ENCODE results near the gene EIPR1. TPM values are rescaled to one million over a fixed set of nuclear protein-coding genes. Genes with fewer than 3 reads are reported as not detected.

EIPR1 gene
- total and polyA plus RNA-seq, 2 of the 13 experiments (the other 11 are each of a cell fraction or from before 2014, with no cell fraction given): 70.0 to 96.3 TPM

DNA sequence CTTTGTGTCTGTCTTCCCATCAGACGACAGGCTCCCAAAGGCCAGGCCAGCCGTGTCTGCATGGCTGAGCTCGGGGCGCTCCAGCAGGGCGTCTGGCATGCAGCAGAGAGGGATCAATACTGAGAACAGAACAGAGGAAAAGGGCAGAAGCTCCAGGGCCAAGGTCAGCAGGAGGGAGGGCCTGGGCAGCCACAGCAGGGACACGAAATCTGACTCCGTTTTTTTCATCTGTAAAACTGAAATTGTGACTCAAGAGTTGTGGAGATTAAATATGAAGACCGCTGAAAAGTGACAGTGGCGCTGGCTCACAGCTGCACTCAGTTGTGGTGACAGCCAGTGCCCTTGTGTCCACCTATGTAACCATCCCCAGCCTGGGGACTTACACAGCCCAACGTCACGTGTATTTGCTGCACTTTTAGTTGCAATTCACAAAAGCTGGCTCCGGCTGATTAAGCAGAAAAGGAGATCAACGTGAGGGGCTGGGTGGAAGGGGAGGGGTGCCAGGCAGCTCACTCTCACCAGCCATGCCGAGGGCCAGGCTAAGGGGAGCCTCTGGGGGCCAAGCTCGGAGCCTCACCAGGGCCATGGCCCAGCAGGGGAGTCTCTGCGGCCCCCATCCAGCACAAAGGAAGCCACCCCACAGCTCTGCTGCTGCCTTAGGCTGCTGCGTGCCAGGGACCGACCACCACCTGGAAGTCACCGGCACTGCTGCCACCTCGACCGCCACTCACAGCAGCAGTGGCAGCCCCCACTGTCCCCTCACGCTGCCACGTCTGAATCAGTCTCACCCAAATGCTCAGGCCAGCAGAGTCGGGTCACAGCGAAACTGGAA, 74.7 kb downstream of the EIPR1 start (continued):
- TF ChIP-seq, protein P1, sequence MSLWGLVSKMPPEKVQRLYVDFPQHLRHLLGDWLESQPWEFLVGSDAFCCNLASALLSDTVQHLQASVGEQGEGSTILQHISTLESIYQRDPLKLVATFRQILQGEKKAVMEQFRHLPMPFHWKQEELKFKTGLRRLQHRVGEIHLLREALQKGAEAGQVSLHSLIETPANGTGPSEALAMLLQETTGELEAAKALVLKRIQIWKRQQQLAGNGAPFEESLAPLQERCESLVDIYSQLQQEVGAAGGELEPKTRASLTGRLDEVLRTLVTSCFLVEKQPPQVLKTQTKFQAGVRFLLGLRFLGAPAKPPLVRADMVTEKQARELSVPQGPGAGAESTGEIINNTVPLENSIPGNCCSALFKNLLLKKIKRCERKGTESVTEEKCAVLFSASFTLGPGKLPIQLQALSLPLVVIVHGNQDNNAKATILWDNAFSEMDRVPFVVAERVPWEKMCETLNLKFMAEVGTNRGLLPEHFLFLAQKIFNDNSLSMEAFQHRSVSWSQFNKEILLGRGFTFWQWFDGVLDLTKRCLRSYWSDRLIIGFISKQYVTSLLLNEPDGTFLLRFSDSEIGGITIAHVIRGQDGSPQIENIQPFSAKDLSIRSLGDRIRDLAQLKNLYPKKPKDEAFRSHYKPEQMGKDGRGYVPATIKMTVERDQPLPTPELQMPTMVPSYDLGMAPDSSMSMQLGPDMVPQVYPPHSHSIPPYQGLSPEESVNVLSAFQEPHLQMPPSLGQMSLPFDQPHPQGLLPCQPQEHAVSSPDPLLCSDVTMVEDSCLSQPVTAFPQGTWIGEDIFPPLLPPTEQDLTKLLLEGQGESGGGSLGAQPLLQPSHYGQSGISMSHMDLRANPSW (CRISPR knock-in tag; IDR thresholded peaks at IDR 0.05; ENCODE audit: borderline replicate concordance): 0 out of 2 replicates have a peak, but pooled peaks have one; percentile 42
- TF ChIP-seq ZNF619 (CRISPR knock-in tag; IDR thresholded peaks at IDR 0.05) (no peak), TBL1XR1 (IDR thresholded peaks at IDR 0.05; ENCODE audit: borderline replicate concordance, low read length, partially characterized antibody) (peak; percentile 86), GTF3A (CRISPR knock-in tag; conservative IDR thresholded peaks at IDR 0.05) (peak; percentile 75; the same call in 1 of the 2 replicates), DNMT1 (CRISPR knock-in tag; IDR thresholded peaks at IDR 0.05) (no peak), ZNF17 (CRISPR knock-in tag; IDR thresholded peaks at IDR 0.05) (no peak), SNRNP70 (IDR thresholded peaks at IDR 0.05; ENCODE audit: low read depth, low read length) (no peak), KDM2A (CRISPR knock-in tag; IDR thresholded peaks at IDR 0.05; ENCODE audit: borderline replicate concordance, low read depth) (no peak), ZNF552 (CRISPR knock-in tag; IDR thresholded peaks at IDR 0.05; ENCODE audit: borderline replicate concordance) (0 out of 2 replicates have a peak, but pooled peaks have one; percentile 52), CEBPB (IDR thresholded peaks at IDR 0.05; ENCODE audit: borderline replicate concordance, low read depth, low read length) (no peak), CHD4 (IDR thresholded peaks at IDR 0.05; ENCODE audit: borderline replicate concordance, low read length) (no peak), IKZF4 (CRISPR knock-in tag; IDR thresholded peaks at IDR 0.05; ENCODE audit: borderline replicate concordance, low read depth, not compliant biosample characterization) (no peak), EHMT2 (IDR thresholded peaks at IDR 0.05; ENCODE audit: borderline replicate concordance, low read depth, low read length) (no peak)
- TF ChIP-seq, protein P2, sequence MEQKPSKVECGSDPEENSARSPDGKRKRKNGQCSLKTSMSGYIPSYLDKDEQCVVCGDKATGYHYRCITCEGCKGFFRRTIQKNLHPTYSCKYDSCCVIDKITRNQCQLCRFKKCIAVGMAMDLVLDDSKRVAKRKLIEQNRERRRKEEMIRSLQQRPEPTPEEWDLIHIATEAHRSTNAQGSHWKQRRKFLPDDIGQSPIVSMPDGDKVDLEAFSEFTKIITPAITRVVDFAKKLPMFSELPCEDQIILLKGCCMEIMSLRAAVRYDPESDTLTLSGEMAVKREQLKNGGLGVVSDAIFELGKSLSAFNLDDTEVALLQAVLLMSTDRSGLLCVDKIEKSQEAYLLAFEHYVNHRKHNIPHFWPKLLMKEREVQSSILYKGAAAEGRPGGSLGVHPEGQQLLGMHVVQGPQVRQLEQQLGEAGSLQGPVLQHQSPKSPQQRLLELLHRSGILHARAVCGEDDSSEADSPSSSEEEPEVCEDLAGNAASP (CRISPR knock-in tag; IDR thresholded peaks at IDR 0.05; ENCODE audit: borderline replicate concordance): no peak
- TF ChIP-seq, protein P3, sequence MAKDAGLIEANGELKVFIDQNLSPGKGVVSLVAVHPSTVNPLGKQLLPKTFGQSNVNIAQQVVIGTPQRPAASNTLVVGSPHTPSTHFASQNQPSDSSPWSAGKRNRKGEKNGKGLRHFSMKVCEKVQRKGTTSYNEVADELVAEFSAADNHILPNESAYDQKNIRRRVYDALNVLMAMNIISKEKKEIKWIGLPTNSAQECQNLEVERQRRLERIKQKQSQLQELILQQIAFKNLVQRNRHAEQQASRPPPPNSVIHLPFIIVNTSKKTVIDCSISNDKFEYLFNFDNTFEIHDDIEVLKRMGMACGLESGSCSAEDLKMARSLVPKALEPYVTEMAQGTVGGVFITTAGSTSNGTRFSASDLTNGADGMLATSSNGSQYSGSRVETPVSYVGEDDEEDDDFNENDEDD (CRISPR knock-in tag; IDR thresholded peaks at IDR 0.05; ENCODE audit: borderline replicate concordance): no peak
- TF ChIP-seq, protein P4, sequence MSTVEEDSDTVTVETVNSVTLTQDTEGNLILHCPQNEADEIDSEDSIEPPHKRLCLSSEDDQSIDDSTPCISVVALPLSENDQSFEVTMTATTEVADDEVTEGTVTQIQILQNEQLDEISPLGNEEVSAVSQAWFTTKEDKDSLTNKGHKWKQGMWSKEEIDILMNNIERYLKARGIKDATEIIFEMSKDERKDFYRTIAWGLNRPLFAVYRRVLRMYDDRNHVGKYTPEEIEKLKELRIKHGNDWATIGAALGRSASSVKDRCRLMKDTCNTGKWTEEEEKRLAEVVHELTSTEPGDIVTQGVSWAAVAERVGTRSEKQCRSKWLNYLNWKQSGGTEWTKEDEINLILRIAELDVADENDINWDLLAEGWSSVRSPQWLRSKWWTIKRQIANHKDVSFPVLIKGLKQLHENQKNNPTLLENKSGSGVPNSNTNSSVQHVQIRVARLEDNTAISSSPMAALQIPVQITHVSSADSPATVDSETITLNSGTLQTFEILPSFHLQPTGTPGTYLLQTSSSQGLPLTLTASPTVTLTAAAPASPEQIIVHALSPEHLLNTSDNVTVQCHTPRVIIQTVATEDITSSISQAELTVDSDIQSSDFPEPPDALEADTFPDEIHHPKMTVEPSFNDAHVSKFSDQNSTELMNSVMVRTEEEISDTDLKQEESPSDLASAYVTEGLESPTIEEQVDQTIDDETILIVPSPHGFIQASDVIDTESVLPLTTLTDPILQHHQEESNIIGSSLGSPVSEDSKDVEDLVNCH (CRISPR knock-in tag; IDR thresholded peaks at IDR 0.05): no peak

Data from HepG2 (cell line).